ENCODE measurements around the gene PWP2.

GRCh38 chr21:44057960-44058651 is 49.1 kb upstream of the PWP2 start:
- no peak for TF ChIP-seq SUZ12 (IDR thresholded peaks at IDR 0.05; ENCODE audit: extremely low read depth, insufficient read depth, insufficient read length)
- no peak for TF ChIP-seq ZNF274 (IDR thresholded peaks at IDR 0.05; ENCODE audit: low read depth, low read length)
- no peak for TF ChIP-seq YY1 (IDR thresholded peaks at IDR 0.05; ENCODE audit: insufficient read depth, insufficient read length)

Measured in NT2/D1 (cell line).